Hepatocyte (in vitro differentiated cells): ENCODE measurements around the gene TMEM129. TPM values are rescaled to one million over a fixed set of nuclear protein-coding genes. Genes with fewer than 3 reads are reported as not detected.

Source experiments
- DNase-seq: peaks from one replicate; pipeline ENCODE4 v3.0.0-alpha.2; 2016; ENCODE audit warnings: low spot score
- H2AFZ ChIP-seq: fragments of 200-600 bp; sonication (generic); 2 replicates; pipeline ENCODE4 v1.6.0; 2016; ENCODE audit warnings: antibody characterized with exemption, mild to moderate bottlenecking
- H3K27ac ChIP-seq: fragments of 200-600 bp; sonication (generic); 2 replicates; pipeline ENCODE4 v1.5.1; 2016; ENCODE audit warnings: mild to moderate bottlenecking
- H3K27me3 ChIP-seq: fragments of 200-600 bp; sonication (generic); 2 replicates; pipeline ENCODE4 v1.6.1; 2016
- H3K36me3 ChIP-seq: fragments of 200-600 bp; sonication (generic); replicated peaks from 2 replicates; pipeline ENCODE4 v1.5.1; 2016; ENCODE audit warnings: low read depth; ENCODE audit not compliant: insufficient read depth
- H3K4me1 ChIP-seq: fragments of 200-600 bp; sonication (generic); 2 replicates; pipeline ENCODE4 v1.5.1; 2016; ENCODE audit warnings: mild to moderate bottlenecking, moderate library complexity; ENCODE audit not compliant: insufficient read depth
- H3K4me2 ChIP-seq: fragments of 200-600 bp; sonication (generic); 2 replicates; pipeline ENCODE4 v1.6.0; 2016
- H3K4me3 ChIP-seq: fragments of 200-600 bp; sonication (generic); 2 replicates; pipeline ENCODE4 v1.5.1; 2016; ENCODE audit warnings: mild to moderate bottlenecking
- H3K79me2 ChIP-seq: fragments of 200-600 bp; sonication (generic); 2 replicates; pipeline ENCODE4 v1.6.0; 2017; ENCODE audit warnings: mild to moderate bottlenecking
- H3K9me2 ChIP-seq: fragments of 200-600 bp; sonication (generic); replicated peaks from 2 replicates; pipeline ENCODE4 v1.6.0; 2017; ENCODE audit warnings: mild to moderate bottlenecking; ENCODE audit not compliant: insufficient read depth
- H3K9me3 ChIP-seq: fragments of 200-600 bp; sonication (generic); 2 replicates; pipeline ENCODE4 v1.5.1; 2016; ENCODE audit warnings: low read depth, mild to moderate bottlenecking
- H4K20me1 ChIP-seq: fragments of 200-600 bp; sonication (generic); 2 replicates; pipeline ENCODE4 v1.6.0; 2016; ENCODE audit warnings: mild to moderate bottlenecking; ENCODE audit not compliant: insufficient read depth, poor library complexity, severe bottlenecking
- EZH2 ChIP-seq: fragments of 200-600 bp; sonication (generic); IDR thresholded peaks from 2 replicates; pipeline ENCODE4 v1.6.1; 2016; ENCODE audit warnings: antibody characterized with exemption, mild to moderate bottlenecking, borderline replicate concordance
- EZH2phosphoT487 ChIP-seq: fragments of 200-600 bp; sonication (generic); IDR thresholded peaks from one replicate; pipeline ENCODE4 v1.6.1; 2018; ENCODE audit warnings: antibody characterized with exemption, mild to moderate bottlenecking, low read depth, moderate library complexity; ENCODE audit not compliant: unreplicated experiment, severe bottlenecking
- WGBS: methylation state at CpG from one replicate; pipeline ENCODE4 v1.1.6; 2016; ENCODE audit warnings: low lambda C conversion rate; ENCODE audit errors: missing lambda C conversion rate; 5-methylcytosine and 5-hydroxymethylcytosine counted together
- polyA plus RNA-seq: library from polyadenylated mRNA; unstranded; fragments of >200 nt; fragmentation: Nextera tagmentation; extraction: Ambion mirVana; gene quantifications from 2 replicates; pipeline ENCODE4 v1.2.1, GENCODE V29; 2016
- total RNA-seq: library from RNA; depleted of rRNA; stranded (reverse); fragments of >200 nt; gene quantifications from 2 replicates; pipeline ENCODE4 v1.2.3, GENCODE V29; 2014
- TF ChIP-seq, protein P1 (sequence below): fragments of 200-600 bp; sonication (generic); IDR thresholded peaks from 2 replicates; pipeline ENCODE4 v1.5.1; 2016; ENCODE audit warnings: antibody characterized with exemption, mild to moderate bottlenecking; ENCODE audit not compliant: poor library complexity

The TMEM129 gene
- total and polyA plus RNA-seq, 2 experiments from 2014 or later, result 40.8 to 59.4 TPM

DNA sequence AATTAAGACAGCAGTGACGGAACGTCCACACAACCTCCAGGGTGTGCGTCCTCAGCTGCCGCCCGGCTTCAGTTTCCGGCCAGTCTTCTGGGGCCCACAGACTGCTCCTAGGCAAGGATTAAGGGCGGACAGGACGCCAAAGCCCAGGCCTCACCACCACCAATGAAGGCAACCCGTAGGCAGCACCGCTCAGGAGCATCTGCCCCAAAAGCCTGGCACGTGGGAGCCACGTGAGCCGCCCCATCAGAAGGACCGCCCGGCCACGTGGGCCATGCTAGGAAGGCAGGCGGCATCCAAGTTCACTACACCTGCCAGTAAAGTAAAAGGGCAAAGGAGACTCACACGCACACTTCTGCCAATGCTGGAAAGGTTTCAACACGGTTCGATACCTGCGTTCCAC is 51.3 kb downstream of the TMEM129 start:
- H2AFZ ChIP-seq, result no peak overlapping the region
- H4K20me1 ChIP-seq, result no peaks in the 10 kb centered on the region
- DNase-seq, result no peak
- H3K4me1 ChIP-seq, result no peaks in the 10 kb centered on the region
- H3K9me2 ChIP-seq, result no peaks in the 10 kb centered on the region
- no peaks in the 10 kb centered on the region for H3K79me2 ChIP-seq
- no peaks in the 10 kb centered on the region for H3K36me3 ChIP-seq
- H3K9me3 ChIP-seq, result no peaks in the 10 kb centered on the region
- TF ChIP-seq, protein P1, sequence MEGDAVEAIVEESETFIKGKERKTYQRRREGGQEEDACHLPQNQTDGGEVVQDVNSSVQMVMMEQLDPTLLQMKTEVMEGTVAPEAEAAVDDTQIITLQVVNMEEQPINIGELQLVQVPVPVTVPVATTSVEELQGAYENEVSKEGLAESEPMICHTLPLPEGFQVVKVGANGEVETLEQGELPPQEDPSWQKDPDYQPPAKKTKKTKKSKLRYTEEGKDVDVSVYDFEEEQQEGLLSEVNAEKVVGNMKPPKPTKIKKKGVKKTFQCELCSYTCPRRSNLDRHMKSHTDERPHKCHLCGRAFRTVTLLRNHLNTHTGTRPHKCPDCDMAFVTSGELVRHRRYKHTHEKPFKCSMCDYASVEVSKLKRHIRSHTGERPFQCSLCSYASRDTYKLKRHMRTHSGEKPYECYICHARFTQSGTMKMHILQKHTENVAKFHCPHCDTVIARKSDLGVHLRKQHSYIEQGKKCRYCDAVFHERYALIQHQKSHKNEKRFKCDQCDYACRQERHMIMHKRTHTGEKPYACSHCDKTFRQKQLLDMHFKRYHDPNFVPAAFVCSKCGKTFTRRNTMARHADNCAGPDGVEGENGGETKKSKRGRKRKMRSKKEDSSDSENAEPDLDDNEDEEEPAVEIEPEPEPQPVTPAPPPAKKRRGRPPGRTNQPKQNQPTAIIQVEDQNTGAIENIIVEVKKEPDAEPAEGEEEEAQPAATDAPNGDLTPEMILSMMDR, result no peak
- TF ChIP-seq EZH2phosphoT487 (no peak), EZH2 (no peak)
- WGBS, result 94% methylated on average over 21 of the region's 21 CpGs
- H3K4me2 ChIP-seq, result no peak overlapping the region
- no peaks in the 10 kb centered on the region for H3K27me3 ChIP-seq
- H3K27ac ChIP-seq, result no peak overlapping the region
- no peak overlapping the region for H3K4me3 ChIP-seq

DNA sequence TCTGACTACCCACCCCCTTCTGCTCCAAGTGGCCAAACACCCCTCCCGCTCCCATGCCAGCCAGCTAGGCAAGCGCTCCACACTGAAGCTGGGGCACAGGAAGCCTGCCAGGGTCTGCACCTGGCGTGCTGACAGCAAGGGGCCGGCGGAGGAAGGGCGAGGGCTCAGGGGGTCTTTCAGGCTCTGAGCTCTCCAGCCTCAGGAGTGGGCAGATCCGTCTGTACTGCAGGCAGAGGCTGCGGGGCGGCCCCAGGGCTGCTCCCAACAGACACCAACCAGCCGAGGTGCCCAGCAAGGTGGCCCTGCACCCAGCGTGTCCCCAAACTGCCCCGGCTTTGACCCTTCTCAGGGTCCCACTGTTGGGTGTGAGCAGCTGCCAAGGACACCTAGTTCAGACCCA is 51.9 kb downstream of the TMEM129 start:
- WGBS, result 93% methylated on average over 12 of the region's 12 CpGs
- H2AFZ ChIP-seq, result no peak overlapping the region
- H4K20me1 ChIP-seq, result no peaks in the 10 kb centered on the region
- no peaks in the 10 kb centered on the region for H3K27me3 ChIP-seq
- H3K79me2 ChIP-seq, result no peaks in the 10 kb centered on the region
- TF ChIP-seq EZH2phosphoT487, result no peak
- no peak for TF ChIP-seq EZH2
- TF ChIP-seq, protein P1, result no peak
- H3K4me3 ChIP-seq, result no peak overlapping the region
- H3K27ac ChIP-seq, result no peak overlapping the region
- no peak for DNase-seq
- no peaks in the 10 kb centered on the region for H3K36me3 ChIP-seq
- H3K4me1 ChIP-seq, result no peaks in the 10 kb centered on the region
- H3K9me3 ChIP-seq, result no peaks in the 10 kb centered on the region
- no peak overlapping the region for H3K4me2 ChIP-seq
- H3K9me2 ChIP-seq, result no peaks in the 10 kb centered on the region

DNA sequence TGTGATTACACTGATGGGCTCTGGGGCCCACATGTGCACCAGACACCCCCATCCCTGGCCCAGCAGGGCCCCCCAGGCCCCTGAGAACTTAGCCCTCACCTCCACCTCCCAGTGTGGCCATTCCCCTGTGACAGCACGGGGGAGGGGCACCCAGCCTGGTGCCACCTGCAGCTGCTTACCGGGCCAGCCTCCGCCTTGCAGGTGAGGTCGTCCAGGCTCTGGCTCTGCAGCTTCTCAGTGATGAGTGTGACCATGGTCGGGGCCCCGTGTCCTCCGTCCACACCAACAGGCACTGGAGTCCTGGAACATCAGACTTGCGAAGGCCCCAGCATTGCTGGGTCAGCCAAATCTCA is 52.7 kb downstream of the TMEM129 start:
- no peaks in the 10 kb centered on the region for H3K27me3 ChIP-seq
- H3K79me2 ChIP-seq, result no peaks in the 10 kb centered on the region
- no peak for TF ChIP-seq EZH2phosphoT487
- TF ChIP-seq, protein P1, result no peak
- no peak for TF ChIP-seq EZH2
- H2AFZ ChIP-seq, result no peak overlapping the region
- H3K4me2 ChIP-seq, result no peak overlapping the region
- DNase-seq, result no peak
- H3K4me3 ChIP-seq, result no peak overlapping the region
- no peak overlapping the region for H3K27ac ChIP-seq
- no peaks in the 10 kb centered on the region for H3K9me2 ChIP-seq
- H4K20me1 ChIP-seq, result no peaks in the 10 kb centered on the region
- no peaks in the 10 kb centered on the region for H3K4me1 ChIP-seq
- 88% methylated on average over 7 of the region's 8 CpGs for WGBS
- no peaks in the 10 kb centered on the region for H3K9me3 ChIP-seq
- no peaks in the 10 kb centered on the region for H3K36me3 ChIP-seq

DNA sequence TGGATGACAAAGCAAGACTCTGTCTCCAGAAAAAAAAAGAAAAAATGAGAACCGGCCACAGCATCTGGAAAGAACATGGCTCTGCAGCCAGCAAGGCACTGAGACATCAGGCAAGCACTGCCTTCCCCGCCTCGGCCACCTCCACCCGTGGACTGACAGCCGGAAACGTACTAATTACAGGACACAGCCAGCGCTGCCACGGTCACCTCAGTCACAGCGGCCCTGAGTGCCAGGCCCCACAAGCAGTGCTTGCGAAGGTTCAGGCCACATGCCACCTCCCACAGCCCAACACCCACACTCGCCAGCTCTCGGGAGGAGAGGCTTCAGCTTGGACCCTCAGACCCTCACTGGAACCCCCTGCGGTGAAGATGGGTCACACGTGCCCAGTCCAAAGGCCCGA is 53.9 kb downstream of the TMEM129 start:
- TF ChIP-seq EZH2 (no peak), EZH2phosphoT487 (no peak)
- TF ChIP-seq, protein P1, result no peak
- Histone ChIP-seq H3K4me2 (no peak overlapping the region), H3K4me3 (no peak overlapping the region), H3K27me3 (no peaks in the 10 kb centered on the region), H3K9me2 (no peaks in the 10 kb centered on the region), H3K4me1 (no peaks in the 10 kb centered on the region), H2AFZ (no peak overlapping the region), H3K9me3 (no peaks in the 10 kb centered on the region), H3K27ac (no peak overlapping the region), H3K79me2 (no peaks in the 10 kb centered on the region), H4K20me1 (no peaks in the 10 kb centered on the region), H3K36me3 (no peaks in the 10 kb centered on the region)
- 92% methylated on average over 15 of the region's 15 CpGs for WGBS
- no peak for DNase-seq
